HepG2 (cell line): ENCODE measurements around the gene KIF13A. TPM values are rescaled to one million over a fixed set of nuclear protein-coding genes. Genes with fewer than 3 reads are reported as not detected.

Source experiments
- CBX2 ChIP-seq, 2 experiments: fragments of 200-600 bp in 1 of 2; sonication (generic); formaldehyde crosslinking in 1 of 2; IDR thresholded peaks; 2 replicates each; pipeline versions ENCODE4 v1.7.0 to v1.8.1; 2018 to 2022; ENCODE audit warnings: low read depth in 2 of 2, low read length in 1 of 2, mild to moderate bottlenecking in 1 of 2, missing genetic modification reagents in 1 of 2
- GATA4 ChIP-seq: sonication (generic); IDR thresholded peaks from 2 replicates; pipeline ENCODE4 v1.6.1; 2016; ENCODE audit warnings: antibody characterized with exemption, low read depth, borderline replicate concordance
- JUND ChIP-seq: sonication (generic); formaldehyde crosslinking; IDR thresholded peaks from 2 replicates; pipeline ENCODE4 v1.8.0; 2022; ENCODE audit warnings: mild to moderate bottlenecking, missing genetic modification reagents
- KDM5B ChIP-seq: sonication (generic); formaldehyde crosslinking; IDR thresholded peaks from 2 replicates; pipeline ENCODE4 v1.4.0; 2020; ENCODE audit warnings: missing genetic modification reagents, mild to moderate bottlenecking, borderline replicate concordance
- KMT2A ChIP-seq: sonication (generic); formaldehyde crosslinking; IDR thresholded peaks from 2 replicates; pipeline ENCODE4 v1.4.0; 2020; ENCODE audit warnings: missing genetic modification reagents
- NCOA2 ChIP-seq: sonication (generic); formaldehyde crosslinking; IDR thresholded peaks from 2 replicates; pipeline ENCODE4 v1.8.0; 2022; ENCODE audit warnings: inconsistent platforms
- PHF5A ChIP-seq: IDR thresholded peaks from one replicate; pipeline ENCODE4 v1.6.1; 2018; ENCODE audit warnings: low read depth, missing genetic modification reagents; ENCODE audit not compliant: unreplicated experiment
- RFX3 ChIP-seq: IDR thresholded peaks from 2 replicates; pipeline ENCODE4 v1.6.1; 2016; ENCODE audit warnings: missing biosample characterization, missing genetic modification reagents
- RFXANK ChIP-seq: IDR thresholded peaks from 2 replicates; pipeline ENCODE4 v1.6.1; 2016
- TGIF2 ChIP-seq: IDR thresholded peaks from 2 replicates; pipeline ENCODE4 v1.6.1; 2016; ENCODE audit warnings: control low read depth, missing compliant biosample characterization
- ZFP41 ChIP-seq: sonication (generic); formaldehyde crosslinking; IDR thresholded peaks from 2 replicates; pipeline ENCODE4 v1.4.0; 2020; ENCODE audit warnings: mild to moderate bottlenecking, missing genetic modification reagents, borderline replicate concordance
- ZNF207 ChIP-seq: fragments of 450-650 bp; IDR thresholded peaks from 2 replicates; pipeline ENCODE4 v1.6.1; 2016; ENCODE audit warnings: antibody characterized with exemption, borderline replicate concordance
- ZNF30 ChIP-seq: sonication (generic); formaldehyde crosslinking; IDR thresholded peaks from 2 replicates; pipeline ENCODE4 v1.5.0; 2020; ENCODE audit warnings: mild to moderate bottlenecking, missing genetic modification reagents
- ZNF674 ChIP-seq: sonication (generic); formaldehyde crosslinking; IDR thresholded peaks from 2 replicates; pipeline ENCODE4 v1.5.0; 2020; ENCODE audit warnings: low read depth, mild to moderate bottlenecking, missing genetic modification reagents
- polyA plus RNA-seq, 8 experiments: library from polyadenylated mRNA; depleted of rRNA in 3 of 8; stranded (reverse) in 7 of 8; unstranded in 1 of 8; fragments of >200 nt; fragmentation: Illumina TruSeq in 4 of 8; extraction: Trizol in 4 of 8; gene quantifications; 2 replicates each; pipeline versions ENCODE4 v1.2.1 to v1.2.3, GENCODE V29; 2011 to 2016; ENCODE audit warnings: low read depth in 4 of 8, missing spikeins in 1 of 8, mixed read lengths in 1 of 8; ENCODE audit not compliant: insufficient read depth in 1 of 8
- total RNA-seq, 5 experiments: library from RNA; depleted of rRNA; stranded (reverse); fragments of >200 nt; fragmentation: Illumina TruSeq; extraction: Trizol; gene quantifications; 2 replicates each; pipeline ENCODE4 v1.2.3, GENCODE V29; 2016; ENCODE audit warnings: low read depth in 1 of 5
- TF ChIP-seq, protein P1 (sequence below): sonication (generic); formaldehyde crosslinking; IDR thresholded peaks from 2 replicates; pipeline ENCODE4 v1.4.0; 2020; ENCODE audit warnings: missing genetic modification reagents
- TF ChIP-seq, protein P2 (sequence below): conservative IDR thresholded peaks from 2 replicates; pipeline ENCODE4 v1.6.1; 2018; ENCODE audit warnings: missing genetic modification reagents
- TF ChIP-seq, protein P3 (sequence below): sonication (generic); formaldehyde crosslinking; IDR thresholded peaks from 2 replicates; pipeline ENCODE4 v1.4.0; 2020; ENCODE audit warnings: low read depth, missing genetic modification reagents
- TF ChIP-seq, protein P4 (sequence below): sonication (generic); formaldehyde crosslinking; IDR thresholded peaks from 2 replicates; pipeline ENCODE4 v1.5.1; 2020; ENCODE audit warnings: mild to moderate bottlenecking, missing genetic modification reagents, moderate library complexity

KIF13A gene
- total and polyA plus RNA-seq, 2 of the 13 experiments (the other 11 are each of a cell fraction or from before 2014, with no cell fraction given), result 21.1 to 37.2 TPM

DNA sequence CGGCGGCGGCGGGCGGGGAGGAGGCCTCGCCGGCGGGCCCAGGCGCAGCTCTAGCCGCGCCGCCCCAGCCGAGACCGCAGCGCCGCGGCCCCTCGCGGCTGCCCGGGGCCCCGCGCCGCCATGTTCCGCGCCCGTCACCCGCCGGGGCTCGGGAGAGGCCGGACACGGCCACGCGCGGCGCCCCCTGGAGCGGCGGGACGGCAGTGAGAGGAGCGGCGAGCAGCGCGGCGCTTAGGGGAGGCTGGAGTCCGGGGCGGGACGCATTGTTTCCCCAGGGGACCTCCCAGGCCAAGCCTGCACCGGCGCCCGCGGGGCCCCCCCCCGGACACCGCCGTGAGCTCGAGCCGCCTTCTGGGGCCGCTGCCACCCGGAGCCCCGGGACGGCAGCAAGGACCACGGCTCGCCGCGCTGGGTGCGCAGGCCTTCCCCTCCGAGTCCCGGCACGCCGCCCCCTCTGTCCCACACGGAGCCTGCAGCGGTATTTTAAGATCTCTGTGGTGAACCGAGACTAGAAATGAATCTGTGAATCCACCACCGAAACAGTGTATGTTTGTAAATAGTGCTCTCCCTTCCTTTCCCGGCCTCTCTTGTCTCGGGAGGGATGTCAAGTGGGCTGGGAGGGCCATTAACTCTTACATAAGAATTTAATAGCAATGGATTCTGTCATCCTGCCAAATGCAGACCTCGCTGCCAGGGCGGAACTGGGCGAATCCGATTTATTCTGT, 424 bp upstream of the KIF13A start (continued):
- TF ChIP-seq, protein P1, sequence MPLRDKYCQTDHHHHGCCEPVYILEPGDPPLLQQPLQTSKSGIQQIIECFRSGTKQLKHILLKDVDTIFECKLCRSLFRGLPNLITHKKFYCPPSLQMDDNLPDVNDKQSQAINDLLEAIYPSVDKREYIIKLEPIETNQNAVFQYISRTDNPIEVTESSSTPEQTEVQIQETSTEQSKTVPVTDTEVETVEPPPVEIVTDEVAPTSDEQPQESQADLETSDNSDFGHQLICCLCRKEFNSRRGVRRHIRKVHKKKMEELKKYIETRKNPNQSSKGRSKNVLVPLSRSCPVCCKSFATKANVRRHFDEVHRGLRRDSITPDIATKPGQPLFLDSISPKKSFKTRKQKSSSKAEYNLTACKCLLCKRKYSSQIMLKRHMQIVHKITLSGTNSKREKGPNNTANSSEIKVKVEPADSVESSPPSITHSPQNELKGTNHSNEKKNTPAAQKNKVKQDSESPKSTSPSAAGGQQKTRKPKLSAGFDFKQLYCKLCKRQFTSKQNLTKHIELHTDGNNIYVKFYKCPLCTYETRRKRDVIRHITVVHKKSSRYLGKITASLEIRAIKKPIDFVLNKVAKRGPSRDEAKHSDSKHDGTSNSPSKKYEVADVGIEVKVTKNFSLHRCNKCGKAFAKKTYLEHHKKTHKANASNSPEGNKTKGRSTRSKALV (CRISPR knock-in tag), result no peak
- TF ChIP-seq ZFP41 (CRISPR knock-in tag) (no peak), JUND (CRISPR knock-in tag) (no peak), NCOA2 (no peak), ZNF207 (no peak), RFXANK (CRISPR knock-in tag) (no peak), KDM5B (CRISPR knock-in tag) (peak; percentile 69), ZNF674 (peak; percentile 61; the same call in 1 of the 2 replicates), GATA4 (no peak), KMT2A (CRISPR knock-in tag) (no peak; the same call in 1 of the 2 replicates), PHF5A (CRISPR knock-in tag) (no peak), ZNF30 (no peak), RFX3 (CRISPR knock-in tag) (no peak), TGIF2 (CRISPR knock-in tag) (no peak), CBX2 (IDR thresholded peaks at IDR 0.05; ENCODE audit: low read depth, low read length) (no peak), CBX2 (CRISPR knock-in tag; IDR thresholded peaks at IDR 0.05; ENCODE audit: low read depth) (0 out of 2 replicates have a peak, but pooled peaks have one; percentile 32)
- TF ChIP-seq, protein P2, sequence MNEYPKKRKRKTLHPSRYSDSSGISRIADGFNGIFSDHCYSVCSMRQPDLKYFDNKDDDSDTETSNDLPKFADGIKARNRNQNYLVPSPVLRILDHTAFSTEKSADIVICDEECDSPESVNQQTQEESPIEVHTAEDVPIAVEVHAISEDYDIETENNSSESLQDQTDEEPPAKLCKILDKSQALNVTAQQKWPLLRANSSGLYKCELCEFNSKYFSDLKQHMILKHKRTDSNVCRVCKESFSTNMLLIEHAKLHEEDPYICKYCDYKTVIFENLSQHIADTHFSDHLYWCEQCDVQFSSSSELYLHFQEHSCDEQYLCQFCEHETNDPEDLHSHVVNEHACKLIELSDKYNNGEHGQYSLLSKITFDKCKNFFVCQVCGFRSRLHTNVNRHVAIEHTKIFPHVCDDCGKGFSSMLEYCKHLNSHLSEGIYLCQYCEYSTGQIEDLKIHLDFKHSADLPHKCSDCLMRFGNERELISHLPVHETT, result peak; percentile 74
- TF ChIP-seq, protein P3, sequence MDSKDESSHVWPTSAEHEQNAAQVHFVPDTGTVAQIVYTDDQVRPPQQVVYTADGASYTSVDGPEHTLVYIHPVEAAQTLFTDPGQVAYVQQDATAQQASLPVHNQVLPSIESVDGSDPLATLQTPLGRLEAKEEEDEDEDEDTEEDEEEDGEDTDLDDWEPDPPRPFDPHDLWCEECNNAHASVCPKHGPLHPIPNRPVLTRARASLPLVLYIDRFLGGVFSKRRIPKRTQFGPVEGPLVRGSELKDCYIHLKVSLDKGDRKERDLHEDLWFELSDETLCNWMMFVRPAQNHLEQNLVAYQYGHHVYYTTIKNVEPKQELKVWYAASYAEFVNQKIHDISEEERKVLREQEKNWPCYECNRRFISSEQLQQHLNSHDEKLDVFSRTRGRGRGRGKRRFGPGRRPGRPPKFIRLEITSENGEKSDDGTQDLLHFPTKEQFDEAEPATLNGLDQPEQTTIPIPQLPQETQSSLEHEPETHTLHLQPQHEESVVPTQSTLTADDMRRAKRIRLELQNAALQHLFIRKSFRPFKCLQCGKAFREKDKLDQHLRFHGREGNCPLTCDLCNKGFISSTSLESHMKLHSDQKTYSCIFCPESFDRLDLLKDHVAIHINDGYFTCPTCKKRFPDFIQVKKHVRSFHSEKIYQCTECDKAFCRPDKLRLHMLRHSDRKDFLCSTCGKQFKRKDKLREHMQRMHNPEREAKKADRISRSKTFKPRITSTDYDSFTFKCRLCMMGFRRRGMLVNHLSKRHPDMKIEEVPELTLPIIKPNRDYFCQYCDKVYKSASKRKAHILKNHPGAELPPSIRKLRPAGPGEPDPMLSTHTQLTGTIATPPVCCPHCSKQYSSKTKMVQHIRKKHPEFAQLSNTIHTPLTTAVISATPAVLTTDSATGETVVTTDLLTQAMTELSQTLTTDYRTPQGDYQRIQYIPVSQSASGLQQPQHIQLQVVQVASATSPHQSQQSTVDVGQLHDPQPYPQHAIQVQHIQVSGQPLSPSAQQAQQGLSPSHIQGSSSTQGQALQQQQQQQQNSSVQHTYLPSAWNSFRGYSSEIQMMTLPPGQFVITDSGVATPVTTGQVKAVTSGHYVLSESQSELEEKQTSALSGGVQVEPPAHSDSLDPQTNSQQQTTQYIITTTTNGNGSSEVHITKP (CRISPR knock-in tag), result no peak
- TF ChIP-seq, protein P4, sequence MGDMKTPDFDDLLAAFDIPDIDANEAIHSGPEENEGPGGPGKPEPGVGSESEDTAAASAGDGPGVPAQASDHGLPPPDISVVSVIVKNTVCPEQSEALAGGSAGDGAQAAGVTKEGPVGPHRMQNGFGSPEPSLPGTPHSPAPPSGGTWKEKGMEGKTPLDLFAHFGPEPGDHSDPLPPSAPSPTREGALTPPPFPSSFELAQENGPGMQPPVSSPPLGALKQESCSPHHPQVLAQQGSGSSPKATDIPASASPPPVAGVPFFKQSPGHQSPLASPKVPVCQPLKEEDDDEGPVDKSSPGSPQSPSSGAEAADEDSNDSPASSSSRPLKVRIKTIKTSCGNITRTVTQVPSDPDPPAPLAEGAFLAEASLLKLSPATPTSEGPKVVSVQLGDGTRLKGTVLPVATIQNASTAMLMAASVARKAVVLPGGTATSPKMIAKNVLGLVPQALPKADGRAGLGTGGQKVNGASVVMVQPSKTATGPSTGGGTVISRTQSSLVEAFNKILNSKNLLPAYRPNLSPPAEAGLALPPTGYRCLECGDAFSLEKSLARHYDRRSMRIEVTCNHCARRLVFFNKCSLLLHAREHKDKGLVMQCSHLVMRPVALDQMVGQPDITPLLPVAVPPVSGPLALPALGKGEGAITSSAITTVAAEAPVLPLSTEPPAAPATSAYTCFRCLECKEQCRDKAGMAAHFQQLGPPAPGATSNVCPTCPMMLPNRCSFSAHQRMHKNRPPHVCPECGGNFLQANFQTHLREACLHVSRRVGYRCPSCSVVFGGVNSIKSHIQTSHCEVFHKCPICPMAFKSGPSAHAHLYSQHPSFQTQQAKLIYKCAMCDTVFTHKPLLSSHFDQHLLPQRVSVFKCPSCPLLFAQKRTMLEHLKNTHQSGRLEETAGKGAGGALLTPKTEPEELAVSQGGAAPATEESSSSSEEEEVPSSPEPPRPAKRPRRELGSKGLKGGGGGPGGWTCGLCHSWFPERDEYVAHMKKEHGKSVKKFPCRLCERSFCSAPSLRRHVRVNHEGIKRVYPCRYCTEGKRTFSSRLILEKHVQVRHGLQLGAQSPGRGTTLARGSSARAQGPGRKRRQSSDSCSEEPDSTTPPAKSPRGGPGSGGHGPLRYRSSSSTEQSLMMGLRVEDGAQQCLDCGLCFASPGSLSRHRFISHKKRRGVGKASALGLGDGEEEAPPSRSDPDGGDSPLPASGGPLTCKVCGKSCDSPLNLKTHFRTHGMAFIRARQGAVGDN (CRISPR knock-in tag), result peak; percentile 78; the same call in 1 of the 2 replicates
